Measurements from ENCODE around the gene UBE2M. TPM values are rescaled to one million over a fixed set of nuclear protein-coding genes. Genes with fewer than 3 reads are reported as not detected.
"Not testable (repeated sequence)": the region's sequence is repeated elsewhere in the genome, so short reads cannot be mapped to it uniquely, and the experiment has no call there.

The UBE2M gene
- polyA plus RNA-seq, 1 donor (not counting 4 experiments of a cell fraction or from before 2014, with no cell fraction given): 82.6 TPM

DNA sequence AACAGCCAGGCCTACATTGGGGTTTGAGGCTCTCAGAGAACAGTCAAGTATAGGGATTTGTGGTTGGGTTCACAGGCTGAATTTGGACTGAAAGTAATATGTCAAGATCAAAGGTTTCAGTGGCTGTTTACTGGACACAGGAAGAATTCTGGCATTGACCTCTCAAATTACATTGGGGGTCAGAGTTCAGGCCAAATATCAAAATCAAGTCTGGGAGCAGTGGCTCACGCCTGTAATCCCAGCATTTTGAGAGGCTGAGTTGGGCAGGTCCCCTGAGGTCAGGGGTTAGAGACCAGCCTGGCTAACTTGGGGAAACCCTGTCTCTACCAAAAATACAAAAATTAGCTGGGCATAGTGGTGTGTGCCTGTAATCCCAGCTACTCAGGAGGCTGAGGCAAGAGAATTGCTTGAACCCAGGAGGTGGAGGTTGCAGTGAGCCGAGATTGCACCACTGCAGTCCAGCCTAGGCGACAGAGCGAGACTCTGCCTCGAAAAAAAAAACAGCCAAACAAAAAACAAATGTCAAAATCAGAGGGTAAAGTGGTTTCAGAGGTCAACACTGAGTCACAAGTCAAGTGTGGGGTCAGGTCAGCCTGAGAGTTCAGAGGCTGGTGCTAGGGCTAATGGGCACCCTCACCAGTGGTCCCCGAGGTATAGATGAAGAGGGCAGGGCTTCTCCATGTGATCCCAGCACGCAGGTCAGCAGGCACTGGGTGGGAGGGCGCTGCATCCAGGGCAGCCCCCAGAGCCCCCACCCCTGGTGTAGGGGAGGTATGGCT lies 48.1 kb downstream of the UBE2M start:
- no peak for TF ChIP-seq EZH2 (IDR thresholded peaks at IDR 0.05; ENCODE audit: low read length)
- no peaks in the 10 kb centered on the region for H3K9me3 ChIP-seq (ENCODE audit: control insufficient read depth, low read depth, low read length)
- DNase-seq (ENCODE audit: low read depth, low spot score) (no peak), FAIRE-seq (no peak)
- H3K4me2 ChIP-seq (ENCODE audit: control insufficient read depth, extremely low read depth, insufficient read depth, low read depth, low read length): no peak overlapping the region
- no peak overlapping the region for H3K4me3 ChIP-seq (ENCODE audit: control insufficient read depth in 2 of 3, extremely low read depth in 1 of 3, insufficient read depth in 2 of 3, low read depth in 1 of 3, low read length in 3 of 3)
- no peak overlapping the region for H3K27ac ChIP-seq (ENCODE audit: control insufficient read depth, insufficient read depth, low read length)
- dilution Hi-C loops (cut with MboI; ENCODE audit: extremely low pct_ligation_motif_present, low sequenced_read_pairs): no loop called here
- H3K9me1 ChIP-seq (ENCODE audit: control insufficient read depth, extremely low read depth, insufficient read depth, low read length): no peaks in the 10 kb centered on the region
- no peak overlapping the region for H3K9ac ChIP-seq (ENCODE audit: control insufficient read depth, extremely low read depth, insufficient read depth, low read length)
- H3K4me1 ChIP-seq (ENCODE audit: control insufficient read depth, extremely low read depth, insufficient read depth, low read length): peaks cover 6% of the 10 kb centered on the region
- peaks cover 9% of the 10 kb centered on the region for H3K79me2 ChIP-seq (ENCODE audit: control insufficient read depth, insufficient read depth, low read length)
- H3K27me3 ChIP-seq (ENCODE audit: control insufficient read depth, extremely low read depth, insufficient read depth, low read length): no peaks in the 10 kb centered on the region
- H2AFZ ChIP-seq (ENCODE audit: control insufficient read depth, low read length): no peak overlapping the region
- H4K20me1 ChIP-seq (ENCODE audit: control insufficient read depth, extremely low read depth, insufficient read depth, low read length): no peaks in the 10 kb centered on the region
- H3K36me3 ChIP-seq (ENCODE audit: control insufficient read depth in 2 of 2, extremely low read depth in 1 of 2, insufficient read depth in 2 of 2, low read length in 2 of 2): no peaks in the 10 kb centered on the region

DNA sequence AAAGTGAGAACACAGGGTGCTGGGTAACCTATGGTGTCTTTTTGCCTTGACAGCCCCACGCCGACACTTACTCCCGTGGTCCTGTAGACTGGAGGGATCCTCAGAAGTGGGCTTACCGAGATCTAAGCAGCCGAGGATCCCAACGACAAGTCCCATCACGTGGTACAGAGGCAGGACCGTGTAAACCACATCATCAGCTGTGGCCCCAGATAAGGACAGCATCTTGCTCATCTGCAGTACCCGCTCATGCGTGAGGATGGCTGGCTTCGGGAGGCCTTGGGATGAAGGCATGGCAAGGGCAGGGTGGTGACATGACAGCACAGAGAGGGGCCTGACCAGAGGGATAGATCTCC lies 48.7 kb downstream of the UBE2M start:
- Histone ChIP-seq H3K27me3 (ENCODE audit: control insufficient read depth, extremely low read depth, insufficient read depth, low read length) (no peaks in the 10 kb centered on the region), H3K4me1 (ENCODE audit: control insufficient read depth, extremely low read depth, insufficient read depth, low read length) (peaks cover 4% of the 10 kb centered on the region), H3K36me3 (ENCODE audit: control insufficient read depth in 2 of 2, extremely low read depth in 1 of 2, insufficient read depth in 2 of 2, low read length in 2 of 2) (no peaks in the 10 kb centered on the region), H3K9me1 (ENCODE audit: control insufficient read depth, extremely low read depth, insufficient read depth, low read length) (no peaks in the 10 kb centered on the region), H3K4me2 (ENCODE audit: control insufficient read depth, extremely low read depth, insufficient read depth, low read depth, low read length) (no peak overlapping the region), H3K27ac (ENCODE audit: control insufficient read depth, insufficient read depth, low read length) (no peak overlapping the region), H3K79me2 (ENCODE audit: control insufficient read depth, insufficient read depth, low read length) (peaks cover 5% of the 10 kb centered on the region), H3K9ac (ENCODE audit: control insufficient read depth, extremely low read depth, insufficient read depth, low read length) (no peak overlapping the region), H2AFZ (ENCODE audit: control insufficient read depth, low read length) (no peak overlapping the region), H3K4me3 (ENCODE audit: control insufficient read depth in 2 of 3, extremely low read depth in 1 of 3, insufficient read depth in 2 of 3, low read depth in 1 of 3, low read length in 3 of 3) (no peak overlapping the region), H3K9me3 (ENCODE audit: control insufficient read depth, low read depth, low read length) (no peaks in the 10 kb centered on the region), H4K20me1 (ENCODE audit: control insufficient read depth, extremely low read depth, insufficient read depth, low read length) (no peaks in the 10 kb centered on the region)
- DNase-seq (ENCODE audit: low read depth, low spot score) (no peak), FAIRE-seq (no peak)
- no peak for TF ChIP-seq EZH2 (IDR thresholded peaks at IDR 0.05; ENCODE audit: low read length)
- TF ChIP-seq CTCF (optimal IDR thresholded peaks at IDR 0.05 in 1 of 3, IDR thresholded peaks at IDR 0.05 in 1 of 3, conservative IDR thresholded peaks at IDR 0.05 in 1 of 3; ENCODE audit: extremely low read depth in 1 of 3, insufficient read depth in 2 of 3, low read length in 3 of 3): no peak
- dilution Hi-C loops (cut with MboI; ENCODE audit: extremely low pct_ligation_motif_present, low sequenced_read_pairs): no loop called here

DNA sequence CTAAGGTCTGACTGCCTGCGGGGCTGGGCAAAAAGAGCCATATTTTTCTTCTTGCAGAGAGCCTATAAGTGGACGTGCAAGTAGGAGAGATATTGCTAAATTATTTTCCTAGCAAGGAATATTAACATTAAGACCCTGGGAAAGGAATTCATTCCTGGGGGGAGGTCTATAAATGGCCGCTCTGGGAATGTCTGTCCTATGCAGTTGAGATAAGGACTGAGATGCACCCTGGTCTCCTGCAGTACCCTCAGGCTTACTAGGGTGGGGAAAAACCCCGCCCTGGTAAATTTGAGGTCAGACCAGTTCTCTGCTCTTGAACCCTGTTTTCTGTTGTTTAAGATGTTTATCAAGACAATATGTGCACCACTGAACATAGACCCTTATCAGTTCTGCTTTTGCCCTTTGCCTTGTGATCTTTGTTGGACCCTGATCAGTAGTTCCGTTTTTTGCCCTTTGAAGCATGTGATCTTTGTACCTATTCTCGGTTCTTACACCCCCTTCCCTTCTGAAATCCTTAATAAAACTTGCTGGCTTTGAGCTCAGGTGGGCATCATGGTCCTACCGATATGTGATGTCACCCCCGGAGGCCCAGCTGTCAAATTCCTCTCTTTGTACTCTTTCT lies 50.7 kb downstream of the UBE2M start:
- H3K9me3 ChIP-seq (ENCODE audit: control insufficient read depth, low read depth, low read length): not testable (repeated sequence)

More for the DNA sequence above, 50.7 kb downstream of the UBE2M start:
- H2AFZ ChIP-seq (ENCODE audit: control insufficient read depth, low read length); DNase-seq (ENCODE audit: low read depth, low spot score); H4K20me1 ChIP-seq (ENCODE audit: control insufficient read depth, extremely low read depth, insufficient read depth, low read length); dilution Hi-C loops (cut with MboI; ENCODE audit: extremely low pct_ligation_motif_present, low sequenced_read_pairs); H3K4me2 ChIP-seq (ENCODE audit: control insufficient read depth, extremely low read depth, insufficient read depth, low read depth, low read length); H3K27ac ChIP-seq (ENCODE audit: control insufficient read depth, insufficient read depth, low read length); H3K9ac ChIP-seq (ENCODE audit: control insufficient read depth, extremely low read depth, insufficient read depth, low read length); H3K27me3 ChIP-seq (ENCODE audit: control insufficient read depth, extremely low read depth, insufficient read depth, low read length); H3K79me2 ChIP-seq (ENCODE audit: control insufficient read depth, insufficient read depth, low read length); FAIRE-seq; H3K36me3 ChIP-seq (ENCODE audit: control insufficient read depth in 2 of 2, extremely low read depth in 1 of 2, insufficient read depth in 2 of 2, low read length in 2 of 2); H3K9me1 ChIP-seq (ENCODE audit: control insufficient read depth, extremely low read depth, insufficient read depth, low read length); H3K4me3 ChIP-seq (ENCODE audit: control insufficient read depth in 2 of 3, extremely low read depth in 1 of 3, insufficient read depth in 2 of 3, low read depth in 1 of 3, low read length in 3 of 3); H3K4me1 ChIP-seq (ENCODE audit: control insufficient read depth, extremely low read depth, insufficient read depth, low read length): not testable (repeated sequence)

Small RNAs within 50 kb of the gene (small RNA-seq; reads per million reads assigned to genes)
- 0 to 0.67 (median 0) reads per million in 3 experiments for gene MIR6807 (ENCODE audit: insufficient read length in 3 of 3, low read depth in 3 of 3, low replicate concordance in 1 of 3)
- gene RN7SL525P (ENCODE audit: insufficient read length in 3 of 3, low read depth in 3 of 3, low replicate concordance in 1 of 3): 0 reads per million in 3 experiments

Other genes with a start within 250 kb of the UBE2M start
- 2.5 to 3.4 TPM (median 2.8 TPM) in 3 replicates for gene ZSCAN22, start 231.6 kb downstream of the UBE2M start, polyA plus RNA-seq
- gene A1BG, start 205.1 kb downstream of the UBE2M start, polyA plus RNA-seq: 1.4 to 2.5 TPM (median 1.8 TPM) in 3 replicates
- 0.29 to 0.72 TPM (median 0.32 TPM) in 3 replicates for gene ZNF497, start 195.9 kb downstream of the UBE2M start, polyA plus RNA-seq
- 0.29 to 1.0 TPM (median 0.39 TPM) in 3 replicates for gene ZNF837, start 177.6 kb downstream of the UBE2M start, polyA plus RNA-seq
- 1,865 to 3,107 TPM (median 2,056 TPM) in 3 replicates for gene RPS5, start 171.3 kb downstream of the UBE2M start, polyA plus RNA-seq
- 0.06 TPM in 1 of 3 replicates, not detected in the others for gene RNF225, start 163.0 kb downstream of the UBE2M start, polyA plus RNA-seq
- gene ZNF584, start 150.0 kb downstream of the UBE2M start, polyA plus RNA-seq: 12.2 to 15.5 TPM (median 12.9 TPM) in 3 replicates
- gene ZNF132, start 118.5 kb downstream of the UBE2M start, polyA plus RNA-seq: 1.5 to 2.1 TPM (median 1.6 TPM) in 3 replicates
- gene ZNF324B, start 107.0 kb downstream of the UBE2M start, polyA plus RNA-seq: 2.0 to 3.5 TPM (median 2.5 TPM) in 3 replicates
- gene ZNF324, start 91.5 kb downstream of the UBE2M start, polyA plus RNA-seq: 5.0 to 10.8 TPM (median 6.6 TPM) in 3 replicates
- 2.1 to 4.7 TPM (median 2.7 TPM) in 3 replicates for gene ZNF446, start 82.3 kb downstream of the UBE2M start, polyA plus RNA-seq
- gene SLC27A5, start 46.6 kb downstream of the UBE2M start, polyA plus RNA-seq: 13.4 to 15.4 TPM (median 14.7 TPM) in 3 replicates
- 3.1 to 8.2 TPM (median 4.6 TPM) in 3 replicates for gene ZBTB45, start 38.8 kb downstream of the UBE2M start, polyA plus RNA-seq
- 290 to 316 TPM (median 298 TPM) in 3 replicates for gene TRIM28, start 14.5 kb downstream of the UBE2M start, polyA plus RNA-seq
- gene CHMP2A, start 3.5 kb downstream of the UBE2M start, polyA plus RNA-seq: 105 to 167 TPM (median 115 TPM) in 3 replicates
- 5.0 to 14.5 TPM (median 7.4 TPM) in 3 replicates for gene MZF1, start 14.7 kb upstream of the UBE2M start, polyA plus RNA-seq

All from keratinocyte (primary cell).